Fibroblast of villous mesenchyme (primary cell): ENCODE data around the gene BMI1. TPM values are rescaled to one million over a fixed set of nuclear protein-coding genes. Genes with fewer than 3 reads are reported as not detected.

ENCODE experiments used
- DNase-seq: peaks from one replicate; pipeline ENCODE4 v3.0.0-alpha.2; 2010; ENCODE audit warnings: low read depth
- H3K4me3 ChIP-seq: 2 replicates; pipeline ENCODE4 v1.5.1; 2011; ENCODE audit warnings: low read depth, mild to moderate bottlenecking, low read length
- CTCF ChIP-seq: IDR thresholded peaks from 2 replicates; pipeline ENCODE4 v1.5.1; 2012; ENCODE audit warnings: low read depth, mild to moderate bottlenecking, low read length; ENCODE audit not compliant: insufficient read depth
- total RNA-seq: library from RNA; depleted of rRNA; stranded (reverse); fragments of >200 nt; gene quantifications from 2 replicates; pipeline ENCODE4 v1.2.3, GENCODE V29; 2012

The BMI1 gene
- total RNA-seq, 1 donor, result 43.2 TPM

GRCh38 chr10:22339761-22340328, 18.9 kb downstream of the BMI1 start:
- TF ChIP-seq CTCF, result no peak
- peak overlapping the region; percentile 74 for H3K4me3 ChIP-seq
- DNase-seq, result no peak

- peak; percentile 90 for DNase-seq
- H3K4me3 ChIP-seq, result peak overlapping the region; percentile 74
- TF ChIP-seq CTCF, result no peak
These were observed 19.7 kb downstream of the BMI1 start for GRCh38 chr10:22340329-22341189.

GRCh38 chr10:22341190-22341925, 20.5 kb downstream of the BMI1 start:
- TF ChIP-seq CTCF, result no peak
- peak; percentile 17 for DNase-seq
- H3K4me3 ChIP-seq, result peak overlapping the region; percentile 74

GRCh38 chr10:22341926-22342196, 21.0 kb downstream of the BMI1 start:
- DNase-seq, result no peak
- H3K4me3 ChIP-seq, result no peak overlapping the region
- no peak for TF ChIP-seq CTCF

- no peak overlapping the region for H3K4me3 ChIP-seq
- TF ChIP-seq CTCF, result no peak
- no peak for DNase-seq
These were observed 21.5 kb downstream of the BMI1 start for GRCh38 chr10:22342421-22342820.

GRCh38 chr10:22343731-22344130, 22.8 kb downstream of the BMI1 start:
- no peak overlapping the region for H3K4me3 ChIP-seq
- DNase-seq, result no peak
- TF ChIP-seq CTCF, result no peak
